ENCODE measurements around the gene MSI2. TPM values are rescaled to one million over a fixed set of nuclear protein-coding genes. Genes with fewer than 3 reads are reported as not detected.

Gene MSI2
- total RNA-seq, 1 donor: 12.6 TPM

GRCh38 chr17:57268181-57268580 is 11.9 kb downstream of the MSI2 start:
- no peak for DNase-seq (ENCODE audit: low read depth)
- no peak for TF ChIP-seq CTCF (IDR thresholded peaks at IDR 0.05; ENCODE audit: insufficient read depth, low read length)
- no peak overlapping the region for H3K4me3 ChIP-seq (ENCODE audit: low read depth, low read length)

- DNase-seq (ENCODE audit: low read depth): no peak
- no peak overlapping the region for H3K4me3 ChIP-seq (ENCODE audit: low read depth, low read length)
- TF ChIP-seq CTCF (IDR thresholded peaks at IDR 0.05; ENCODE audit: insufficient read depth, low read length): no peak
Measured at GRCh38 chr17:57269052-57269451, 12.7 kb downstream of the MSI2 start.

DNA sequence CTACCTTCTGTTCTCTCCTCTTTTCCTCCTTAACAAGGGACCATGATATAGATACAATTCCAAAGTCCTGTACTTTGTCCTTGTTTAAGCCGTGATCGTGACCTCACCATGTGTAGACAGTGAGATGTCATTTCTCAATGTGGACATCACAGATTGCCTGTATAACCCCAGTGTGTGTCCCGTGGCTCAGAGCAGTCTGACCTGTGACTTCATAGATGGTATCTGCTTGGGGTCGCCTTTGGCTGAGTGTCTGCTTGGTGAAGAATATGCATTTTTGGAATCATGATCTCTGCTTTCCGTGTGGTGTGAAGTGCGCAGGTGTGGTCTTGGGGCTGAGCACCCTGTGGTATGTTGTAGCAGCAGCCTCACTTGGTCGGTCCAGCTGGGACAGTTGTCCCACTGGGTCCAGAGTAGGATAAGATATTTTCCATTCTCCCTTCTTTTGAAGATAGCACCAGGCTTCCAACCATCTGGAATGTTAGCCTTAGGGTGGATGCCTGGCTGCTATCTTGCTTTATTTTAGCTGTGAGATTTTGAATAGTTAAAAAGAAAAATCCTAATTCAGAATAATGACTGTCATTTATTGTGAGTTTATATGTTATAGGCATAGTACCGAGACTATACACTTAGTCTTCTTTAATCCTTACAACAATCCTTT is 13.4 kb downstream of the MSI2 start:
- no peak for TF ChIP-seq CTCF (IDR thresholded peaks at IDR 0.05; ENCODE audit: insufficient read depth, low read length)
- no peak for DNase-seq (ENCODE audit: low read depth)
- no peak overlapping the region for H3K4me3 ChIP-seq (ENCODE audit: low read depth, low read length)

- no peak for DNase-seq (ENCODE audit: low read depth)
- no peak for TF ChIP-seq CTCF (IDR thresholded peaks at IDR 0.05; ENCODE audit: insufficient read depth, low read length)
- no peak overlapping the region for H3K4me3 ChIP-seq (ENCODE audit: low read depth, low read length)
Measured at GRCh38 chr17:57270801-57271245, 14.5 kb downstream of the MSI2 start.

DNA sequence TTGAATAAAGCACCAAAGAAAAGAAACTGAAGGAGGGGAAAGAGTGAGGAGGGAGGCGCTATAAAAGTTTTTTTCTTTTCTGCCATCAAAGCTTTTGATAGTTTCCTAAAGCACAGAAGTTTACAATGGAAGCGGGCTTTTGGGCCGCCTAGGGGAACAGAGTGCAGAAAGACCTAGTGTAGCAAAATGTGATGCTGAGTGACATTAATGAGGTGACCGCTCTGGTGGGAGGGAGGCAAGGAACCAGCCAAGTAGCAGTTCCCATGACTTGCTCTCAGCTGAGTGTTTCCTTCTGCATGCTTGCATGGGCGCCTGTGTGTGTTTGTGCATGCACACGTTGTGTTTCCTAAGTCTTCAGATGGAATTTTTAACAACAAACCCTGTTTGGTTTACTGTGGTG is 15.5 kb downstream of the MSI2 start:
- no peak overlapping the region for H3K4me3 ChIP-seq (ENCODE audit: low read depth, low read length)
- DNase-seq (ENCODE audit: low read depth): no peak
- no peak for TF ChIP-seq CTCF (IDR thresholded peaks at IDR 0.05; ENCODE audit: insufficient read depth, low read length)

DNA sequence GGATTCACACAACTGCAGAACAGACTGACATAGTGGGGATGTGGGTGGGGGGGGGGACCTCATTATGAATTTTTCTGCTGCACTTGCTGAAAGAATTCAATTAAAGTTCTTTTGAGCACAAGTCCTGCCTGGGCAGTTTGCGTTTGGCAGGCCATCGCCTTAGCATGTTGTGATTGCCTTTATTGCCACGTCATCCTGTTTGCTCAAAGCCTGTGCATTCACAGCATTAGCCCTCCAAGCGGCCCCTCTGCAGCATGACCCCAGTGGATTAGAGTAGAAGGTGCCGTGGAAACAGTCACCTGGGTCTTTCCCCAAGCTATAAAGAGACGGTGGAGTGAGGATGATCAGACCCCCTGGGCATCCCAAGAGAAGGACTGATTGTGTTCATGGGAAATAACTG is 17.2 kb downstream of the MSI2 start:
- no peak for DNase-seq (ENCODE audit: low read depth)
- H3K4me3 ChIP-seq (ENCODE audit: low read depth, low read length): no peak overlapping the region
- TF ChIP-seq CTCF (IDR thresholded peaks at IDR 0.05; ENCODE audit: insufficient read depth, low read length): no peak

- no peak for TF ChIP-seq CTCF (IDR thresholded peaks at IDR 0.05; ENCODE audit: insufficient read depth, low read length)
- no peak for DNase-seq (ENCODE audit: low read depth)
- H3K4me3 ChIP-seq (ENCODE audit: low read depth, low read length): no peak overlapping the region
Measured at GRCh38 chr17:57274162-57274561, 17.8 kb downstream of the MSI2 start.

All from fibroblast of the aortic adventitia (primary cell).